Middle frontal gyrus (tissue), 1 donor: ENCODE data around the gene LUZP1.
"Not testable (repeated sequence)": the region's sequence is repeated elsewhere in the genome, so short reads cannot be mapped to it uniquely, and the experiment has no call there.

Experiments used
- DNase-seq: peaks from one replicate; pipeline ENCODE4 v3.0.0-alpha.2; 2015; ENCODE audit warnings: low spot score; ENCODE audit errors: extremely low spot score

The LUZP1 gene

DNA sequence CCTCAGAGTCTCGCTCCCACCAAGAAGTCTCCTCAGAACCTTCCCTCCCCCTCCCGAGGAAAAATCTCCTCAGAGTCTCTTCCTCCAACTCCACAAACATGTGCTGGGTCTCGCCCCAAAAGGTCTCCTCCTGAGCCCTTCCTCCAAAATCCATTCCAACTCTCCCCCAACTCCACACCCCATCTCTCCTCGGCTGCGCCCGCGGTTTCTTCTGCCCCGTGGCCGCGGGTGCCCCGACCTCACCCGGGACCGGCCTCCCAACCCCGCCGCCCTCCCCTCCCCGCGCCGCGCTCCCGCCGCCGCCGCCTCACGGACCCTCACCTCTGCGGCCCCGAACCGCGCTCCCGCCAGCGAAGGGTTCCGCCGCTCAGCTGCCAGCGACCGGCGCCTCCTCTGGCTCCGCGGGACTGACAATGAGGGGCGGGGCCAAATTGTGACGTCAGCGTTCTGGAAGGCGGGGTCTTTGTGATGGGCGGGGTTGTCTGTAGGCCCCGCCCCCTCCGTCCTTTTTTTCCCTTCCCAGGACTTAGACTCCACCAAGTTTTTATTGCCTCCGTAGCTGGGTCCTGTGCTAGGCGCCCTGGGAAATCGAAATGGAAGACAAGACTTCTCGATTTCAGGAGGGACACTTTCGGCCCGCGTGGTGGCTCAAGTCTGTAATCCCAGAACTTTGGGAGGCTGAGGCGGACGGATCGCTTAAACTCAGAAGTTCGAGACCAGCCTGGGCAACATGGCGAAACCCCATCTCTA lies at the start of gene LUZP1:
TSS of gene LUZP1 (minus strand) at position 412 of the 750 bp plus-strand sequence.
- DNase-seq: peak; percentile 77

DNA sequence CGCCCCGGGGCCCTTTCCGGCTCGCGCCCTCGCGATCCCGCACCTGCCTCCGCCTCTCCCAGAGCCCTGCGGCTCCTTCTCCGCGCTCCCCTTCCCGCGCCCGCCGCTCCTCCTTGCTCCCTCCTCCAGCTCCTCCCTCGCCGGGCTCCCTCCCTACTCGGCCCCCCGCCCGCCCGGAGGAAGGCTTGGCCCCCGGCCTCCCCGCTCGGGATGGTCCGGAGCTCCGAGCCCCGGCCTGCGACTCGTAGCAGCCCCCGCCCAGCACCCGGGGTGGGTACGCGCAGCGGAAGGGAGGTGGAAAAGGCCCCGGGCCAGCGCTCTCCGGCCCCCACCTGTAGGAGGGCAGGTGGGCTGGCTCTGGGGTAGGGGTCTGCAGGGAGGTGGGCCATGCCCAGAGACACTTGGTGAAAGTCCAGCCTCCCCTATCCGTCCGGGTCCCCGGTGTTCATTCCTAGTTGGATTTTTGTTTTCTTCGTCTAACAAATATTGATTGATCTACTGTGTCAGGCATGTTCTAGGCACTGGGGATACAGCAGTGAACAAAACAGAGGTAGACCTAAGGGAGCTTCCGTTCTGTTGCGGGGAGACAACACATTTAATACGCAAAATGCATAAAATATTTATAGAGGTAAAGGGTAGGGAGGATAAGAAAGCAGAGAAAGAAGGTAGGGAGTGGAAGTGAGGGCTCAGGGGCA lies 48.9 kb upstream of the LUZP1 start, which contains the start of gene HTR1D:
TSS of gene HTR1D (minus strand) at position 82 of the 695 bp plus-strand sequence. CDS start 23,283 bp downstream, outside the sequence.
- no peak for DNase-seq

DNA sequence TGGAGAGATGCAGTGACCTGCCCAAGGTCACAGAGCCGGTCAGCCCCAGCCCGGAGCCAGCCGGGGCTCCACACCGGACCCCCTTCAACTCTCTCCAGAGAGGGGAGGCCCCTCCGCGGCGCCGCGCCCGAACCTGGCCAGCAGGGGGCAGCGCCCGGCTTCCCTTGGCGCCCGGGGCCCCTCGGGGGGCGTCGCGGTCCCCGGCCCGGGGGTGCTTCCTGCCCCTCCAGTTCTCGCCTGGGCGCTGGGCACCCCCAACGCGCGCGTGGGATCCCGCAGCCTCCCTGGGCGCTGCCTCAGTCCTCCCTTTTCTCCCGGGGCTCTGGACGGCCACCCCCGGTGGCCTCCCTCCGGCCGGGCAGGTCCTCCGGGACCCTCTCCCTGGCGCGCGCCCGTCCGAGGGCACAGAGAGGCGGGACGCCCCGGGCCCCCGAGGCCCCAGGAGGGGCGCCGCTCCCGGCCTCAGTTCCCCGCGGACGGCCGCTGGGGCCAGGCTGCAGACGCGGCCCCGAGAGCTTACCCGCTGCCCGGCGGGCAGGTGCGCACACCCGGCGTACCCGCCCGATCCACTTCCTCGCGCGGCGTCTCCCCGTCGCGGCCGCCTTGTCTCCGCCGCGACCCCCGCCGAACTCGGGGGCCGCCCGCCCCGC lies 48.2 kb upstream of the LUZP1 start:
- DNase-seq: no peak

DNA sequence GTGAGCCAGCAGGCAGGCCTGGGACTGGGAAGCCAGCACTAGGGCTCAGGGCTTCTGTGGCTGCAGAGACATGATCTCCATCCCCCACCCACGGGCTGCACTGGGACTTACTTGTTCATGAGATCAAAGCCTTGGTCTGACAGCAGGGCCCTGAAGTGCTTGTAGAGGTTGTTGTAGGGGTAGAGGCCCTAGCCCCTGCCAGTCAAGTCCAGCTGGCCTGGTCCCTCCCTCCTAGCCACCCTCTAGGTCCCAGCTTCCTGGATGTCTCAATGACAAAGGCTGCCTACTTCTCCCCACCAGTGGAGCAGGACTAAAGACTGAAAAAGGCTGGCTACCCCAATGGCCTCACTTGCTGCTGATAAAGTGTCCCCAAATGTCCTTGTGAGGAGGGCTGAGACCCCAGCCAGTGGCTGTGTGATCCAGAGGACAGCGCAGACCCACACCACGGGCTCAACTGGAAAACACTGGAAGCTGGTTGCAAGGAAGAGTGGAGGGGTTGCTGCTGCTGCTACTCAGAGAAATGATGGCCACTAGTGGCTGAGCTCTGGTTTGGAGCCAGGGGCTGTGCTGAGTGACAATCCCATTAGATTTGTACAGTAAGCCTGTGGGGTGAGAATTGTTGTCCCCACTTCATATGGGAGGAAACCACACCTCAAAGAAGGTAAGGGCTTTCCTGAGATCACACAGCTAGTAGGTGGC lies 47.2 kb upstream of the LUZP1 start:
- no peak for DNase-seq

DNA sequence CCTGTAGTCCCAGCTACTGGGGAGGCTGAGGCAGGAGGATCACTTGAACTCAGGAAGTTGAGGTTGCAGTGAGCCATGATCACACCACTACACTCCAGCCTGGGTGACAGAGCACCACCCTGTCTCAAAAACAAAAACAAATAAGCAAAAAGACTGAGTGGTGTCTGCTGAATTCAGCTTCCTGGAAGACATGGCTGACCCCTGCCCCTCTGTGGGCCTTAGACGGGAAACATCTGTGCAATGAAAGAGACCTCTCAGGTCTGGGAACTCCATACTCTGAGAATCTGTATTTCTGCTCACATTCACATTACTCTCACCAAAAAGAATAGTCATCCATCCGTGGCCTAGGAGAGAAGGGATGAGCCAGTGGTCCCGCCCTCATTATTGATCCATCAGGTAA lies 46.6 kb upstream of the LUZP1 start:
- no peak for DNase-seq

DNA sequence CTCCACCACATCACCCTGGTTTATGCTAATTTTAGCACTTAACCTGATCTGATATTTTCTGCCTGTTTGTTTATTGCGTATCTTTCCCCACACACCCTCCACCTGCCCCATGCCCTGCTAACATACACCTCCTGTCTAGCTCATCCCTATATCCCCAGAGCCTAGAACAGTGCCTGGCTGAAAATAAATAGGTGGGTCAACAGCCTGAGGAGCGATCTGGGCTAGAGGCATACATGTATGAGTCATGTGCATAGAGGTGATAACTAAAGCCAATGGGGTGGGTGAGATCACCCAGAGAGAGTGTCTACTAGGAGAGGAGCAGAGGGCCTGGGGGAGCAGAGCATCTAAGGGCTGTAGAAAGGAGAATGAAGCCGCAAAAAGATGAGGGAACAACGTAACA lies 46.0 kb upstream of the LUZP1 start:
- DNase-seq: no peak

DNA sequence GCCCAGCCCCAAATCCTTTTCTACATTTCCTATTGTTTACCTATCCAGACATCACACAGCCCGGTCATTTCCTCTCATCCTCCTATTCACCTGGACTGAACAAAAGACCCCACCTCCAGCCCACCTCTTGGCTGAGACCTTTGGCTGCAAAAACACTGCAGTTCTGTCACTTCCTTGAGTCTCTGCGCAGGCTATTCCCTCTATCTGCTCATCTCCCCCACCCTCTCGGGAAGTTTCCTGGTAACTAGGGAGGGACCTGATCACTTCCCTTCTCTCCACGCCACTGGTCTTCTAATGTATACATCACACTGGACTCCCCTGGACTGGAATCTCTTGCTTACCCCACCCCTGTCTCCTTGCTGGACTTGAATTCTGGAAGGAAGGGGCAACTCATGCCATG lies 43.3 kb upstream of the LUZP1 start:
- DNase-seq: no peak

DNA sequence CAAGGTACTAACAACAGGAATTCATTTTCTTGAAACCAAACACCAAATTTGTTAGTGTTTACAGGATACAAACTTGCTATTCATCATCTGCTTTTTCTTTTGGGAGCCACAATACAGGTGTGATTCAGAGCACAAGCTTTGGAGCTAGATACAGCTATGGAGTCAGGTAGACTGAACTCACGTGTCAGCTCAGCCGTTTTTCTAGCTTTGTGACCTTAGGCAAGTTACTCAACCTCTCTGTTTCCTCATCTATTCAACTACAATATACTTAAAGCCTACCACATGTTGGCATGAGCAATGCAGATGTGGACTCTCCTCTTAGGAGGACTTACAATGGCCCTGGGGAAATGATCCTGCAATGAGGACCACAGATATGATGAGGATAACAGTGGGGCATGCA lies 42.3 kb upstream of the LUZP1 start:
- no peak for DNase-seq

DNA sequence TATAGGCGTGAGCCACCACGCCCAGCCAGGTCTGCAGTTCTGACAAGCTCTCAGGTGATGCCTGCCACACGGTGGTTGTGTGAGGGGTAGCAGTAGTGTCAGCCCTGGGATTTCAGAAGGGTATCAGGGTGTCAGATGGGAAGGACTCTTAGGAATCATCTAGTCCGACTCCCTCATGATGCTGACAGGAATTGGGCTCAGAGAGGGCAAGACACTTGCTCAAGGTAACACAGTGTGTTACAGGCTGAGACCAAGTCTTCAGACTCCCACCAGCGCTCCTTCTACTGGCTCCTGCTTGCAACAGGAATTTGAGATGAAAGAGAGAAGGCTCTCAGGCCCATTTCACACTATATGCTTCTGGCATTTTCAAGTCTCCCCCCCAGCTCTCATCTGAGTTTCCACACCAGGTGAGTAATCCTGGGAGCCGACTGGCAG lies 41.7 kb upstream of the LUZP1 start:
- no peak for DNase-seq

DNA sequence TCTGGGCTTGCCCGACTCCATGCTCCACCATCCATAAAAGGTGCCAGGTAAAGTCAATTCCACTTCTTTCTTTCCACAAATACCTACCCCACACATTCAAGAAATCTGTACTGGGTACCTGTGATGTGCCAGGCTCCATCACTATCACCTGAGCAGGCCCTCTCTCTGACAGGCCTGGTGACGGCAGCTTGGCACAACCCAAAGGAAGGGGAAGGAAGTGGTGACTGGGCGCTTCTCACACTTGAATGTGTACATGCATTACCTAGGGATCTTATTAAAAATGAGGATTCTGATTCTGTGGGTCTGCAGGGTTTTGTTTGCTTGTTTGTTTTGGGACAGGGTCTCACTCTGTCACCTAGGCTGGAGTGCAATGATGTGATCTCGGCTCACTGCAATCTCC lies 41.1 kb upstream of the LUZP1 start:
- no peak for DNase-seq

DNA sequence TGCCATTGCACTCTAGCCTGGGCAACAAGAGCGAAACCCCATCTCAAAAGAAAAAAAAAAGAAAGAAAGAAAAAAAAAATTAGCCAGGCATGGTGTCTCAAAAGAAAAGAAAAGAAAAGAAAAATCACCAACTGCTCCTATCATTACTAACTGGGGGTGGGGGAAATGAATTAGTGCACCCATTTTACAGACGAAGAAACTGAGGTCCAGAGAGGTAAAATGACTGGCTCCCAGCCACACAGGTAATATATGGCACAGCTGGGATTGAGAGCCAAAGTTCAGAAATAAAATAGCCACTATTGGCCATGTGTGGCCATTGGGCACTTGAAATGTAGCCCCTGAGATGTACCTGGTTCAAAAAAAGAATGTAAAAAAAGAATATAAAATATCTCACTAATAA lies 39.9 kb upstream of the LUZP1 start:
- no peak for DNase-seq

DNA sequence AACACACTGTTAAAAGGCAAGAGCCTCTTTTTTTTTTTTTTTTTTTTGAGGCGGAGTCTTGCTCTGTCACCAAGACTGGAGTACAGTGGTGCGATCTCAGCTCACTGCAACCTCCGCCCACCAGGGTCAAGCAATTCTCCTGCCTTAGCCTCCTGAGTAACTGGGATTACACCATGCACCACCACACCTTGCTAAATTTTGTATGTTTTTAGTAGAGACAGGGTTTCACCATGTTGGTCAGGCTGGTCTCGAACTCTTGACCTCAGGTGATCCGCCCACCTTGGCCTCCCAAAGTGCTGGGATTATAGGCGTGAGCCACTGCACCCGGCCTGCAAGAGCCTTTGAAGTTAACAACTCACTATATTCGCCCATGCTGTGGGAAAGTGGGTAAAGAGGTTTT lies 39.1 kb upstream of the LUZP1 start:
- DNase-seq: not testable (repeated sequence)

DNA sequence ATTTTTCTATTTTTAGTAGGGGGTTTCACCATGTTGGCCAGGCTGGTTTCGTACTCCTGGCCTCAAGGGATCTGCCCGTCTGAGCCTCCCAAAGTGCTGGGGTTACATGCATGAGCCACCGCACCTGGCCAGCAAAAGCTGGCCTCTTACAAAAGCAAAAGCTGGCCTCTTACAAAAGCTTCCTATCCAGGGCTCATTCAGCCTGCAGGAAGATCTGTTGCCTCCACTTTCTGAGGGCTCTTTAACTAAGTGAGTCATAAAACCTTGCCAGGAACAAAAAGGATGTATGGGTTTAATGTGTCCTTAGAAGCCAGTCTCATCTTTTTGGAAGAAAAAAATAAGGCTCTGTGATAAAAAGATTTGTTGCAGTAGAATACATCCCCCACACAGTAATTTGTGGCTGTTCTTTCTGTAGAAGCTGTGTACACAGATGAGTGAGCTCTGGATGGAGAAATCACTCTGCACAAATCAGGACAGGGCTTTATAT lies 33.6 kb upstream of the LUZP1 start:
- peak; percentile 20 for DNase-seq

DNA sequence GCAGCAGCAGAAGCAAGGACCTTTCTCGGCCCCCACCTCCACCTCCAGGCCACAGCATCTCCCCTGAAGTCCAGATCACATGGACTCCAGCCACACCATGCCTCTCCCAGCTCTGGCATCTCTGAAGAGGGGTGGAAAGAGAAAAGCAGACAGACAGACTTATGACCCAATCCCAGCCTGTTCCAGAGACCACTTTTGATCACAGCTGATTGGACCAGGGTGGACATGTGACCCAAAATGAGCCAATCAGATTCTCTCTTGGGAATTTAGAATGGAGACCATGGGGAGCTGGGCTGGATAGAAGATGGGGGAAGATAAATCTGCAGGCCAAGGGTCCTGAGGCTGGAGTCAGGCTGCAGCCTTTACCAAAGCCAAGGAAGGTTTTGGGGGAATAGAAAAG lies 32.2 kb upstream of the LUZP1 start:
- no peak for DNase-seq

DNA sequence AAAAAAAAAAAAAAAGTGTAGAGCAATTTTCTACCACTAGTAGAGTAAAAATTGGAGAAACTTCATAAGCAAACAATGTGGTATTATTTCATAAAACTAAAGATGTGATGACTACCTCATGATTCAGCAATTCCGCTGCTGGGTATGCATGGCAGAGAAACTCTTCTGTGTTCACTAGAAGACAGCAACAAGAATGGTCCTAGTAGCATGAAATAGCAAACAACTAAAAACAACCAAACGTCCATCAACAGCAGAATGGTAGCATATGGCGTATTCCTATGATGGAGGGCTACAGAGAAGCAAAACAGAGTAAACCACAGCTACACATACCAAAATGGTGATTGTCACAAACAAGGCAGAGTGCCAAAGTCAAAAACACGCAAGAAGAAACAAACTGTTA lies 29.7 kb upstream of the LUZP1 start:
- no peak for DNase-seq

DNA sequence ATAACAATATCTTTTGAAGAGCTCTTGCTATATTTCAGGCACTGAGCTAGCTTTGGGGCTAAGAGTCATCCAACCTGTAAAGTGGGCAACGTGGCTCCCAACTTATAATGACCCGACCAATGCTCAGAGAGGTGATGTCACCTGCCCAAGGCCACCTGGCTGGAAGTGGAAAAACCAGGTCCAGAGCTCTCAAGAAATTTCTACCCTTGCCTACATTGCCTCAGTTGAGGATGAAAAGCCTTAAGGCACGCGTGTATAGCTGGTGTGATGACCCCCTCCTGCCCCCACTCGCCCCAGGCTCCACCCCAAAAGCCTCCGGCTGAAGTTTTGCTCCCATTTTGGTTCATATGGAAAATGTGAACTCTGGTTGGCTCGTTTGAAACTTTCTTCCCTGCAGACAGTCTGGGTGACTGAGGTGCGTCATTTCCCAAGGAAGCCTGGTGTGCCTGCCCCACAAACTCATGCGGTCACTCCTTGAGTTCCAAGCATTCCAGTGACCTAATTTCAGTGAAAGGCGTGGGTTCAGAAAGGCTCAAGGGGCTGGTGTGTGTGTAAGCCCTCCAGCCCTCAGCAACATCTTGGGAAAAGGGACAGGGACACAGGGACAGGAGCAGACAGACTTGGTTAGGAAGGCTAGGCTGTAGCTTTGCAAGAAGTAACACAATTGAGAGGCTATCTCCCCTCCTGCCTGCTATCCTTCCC lies 28.1 kb upstream of the LUZP1 start:
- no peak for DNase-seq

DNA sequence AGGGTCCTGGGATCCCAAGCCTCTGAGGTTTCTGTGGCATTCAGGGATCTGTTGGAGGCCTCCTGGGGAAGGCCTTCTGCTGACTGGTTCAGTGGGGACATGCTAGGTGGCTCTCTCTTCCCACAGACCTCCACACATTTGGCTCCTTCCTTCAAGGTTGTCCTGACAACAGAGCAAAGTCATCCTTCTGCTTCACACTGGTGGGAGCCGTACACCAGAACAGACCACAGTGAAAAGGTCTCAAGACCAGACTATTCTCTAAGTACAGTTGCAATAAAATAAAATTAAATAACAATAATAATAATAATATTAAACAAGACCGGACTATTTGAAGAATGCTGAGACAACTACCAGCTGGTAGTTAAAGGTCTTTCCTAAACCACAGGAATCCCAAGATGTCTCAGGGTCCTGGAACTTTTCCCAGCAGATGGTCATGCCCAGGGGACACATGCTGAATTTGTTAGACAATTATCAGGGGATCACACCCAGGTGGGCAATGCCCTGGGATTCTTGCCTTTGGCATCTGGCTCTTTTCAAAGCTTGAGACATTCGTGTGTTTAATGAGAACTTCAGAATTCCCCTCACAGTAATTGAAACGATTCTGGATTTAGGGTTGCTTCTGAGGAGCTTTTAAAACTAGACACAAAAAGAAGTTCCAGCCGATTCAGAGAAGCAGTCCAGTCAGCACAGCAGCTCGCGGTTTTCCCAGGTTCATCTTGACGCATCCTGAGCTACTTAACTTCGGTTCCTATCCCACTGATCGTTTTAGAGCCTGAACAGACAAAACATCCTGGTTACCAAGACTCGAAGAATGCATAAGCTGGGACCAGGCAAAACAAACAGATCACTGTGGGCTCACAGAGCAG lies 25.7 kb upstream of the LUZP1 start:
- no peak for DNase-seq

DNA sequence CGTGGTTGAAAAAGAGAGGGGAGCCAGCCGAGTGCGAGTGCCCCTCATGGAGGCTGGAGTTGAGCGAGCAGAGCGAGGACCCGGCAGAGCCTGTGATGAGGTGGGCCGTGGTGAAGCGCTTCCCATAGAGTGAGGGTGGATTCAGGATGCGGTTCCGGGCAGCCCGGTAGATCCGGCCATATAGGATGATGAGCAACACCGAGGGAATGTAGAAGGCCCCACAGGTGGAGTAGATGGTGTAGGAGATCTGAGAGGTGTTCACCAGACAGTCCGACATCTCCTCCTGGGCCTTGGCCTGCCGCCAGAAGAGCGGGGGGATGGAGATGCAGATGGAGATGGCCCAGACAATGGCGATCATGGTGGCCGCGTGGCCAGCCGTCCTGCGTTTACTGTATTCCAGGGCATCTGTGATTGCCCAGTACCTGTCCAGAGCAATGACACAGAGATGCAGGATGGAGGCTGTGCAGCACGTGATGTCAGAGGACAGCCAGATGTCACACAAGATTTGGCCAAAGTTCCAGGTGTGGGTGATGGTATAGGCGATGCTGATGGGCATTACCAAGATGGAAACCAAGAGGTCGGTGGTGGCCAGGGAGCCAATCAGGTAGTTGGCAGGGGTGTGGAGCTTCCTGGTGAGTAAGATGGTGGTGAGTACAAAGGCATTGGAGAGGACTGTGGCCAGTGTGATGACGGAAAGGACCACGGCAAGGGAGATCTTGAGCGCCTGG lies 24.9 kb upstream of the LUZP1 start:
- no peak for DNase-seq

DNA sequence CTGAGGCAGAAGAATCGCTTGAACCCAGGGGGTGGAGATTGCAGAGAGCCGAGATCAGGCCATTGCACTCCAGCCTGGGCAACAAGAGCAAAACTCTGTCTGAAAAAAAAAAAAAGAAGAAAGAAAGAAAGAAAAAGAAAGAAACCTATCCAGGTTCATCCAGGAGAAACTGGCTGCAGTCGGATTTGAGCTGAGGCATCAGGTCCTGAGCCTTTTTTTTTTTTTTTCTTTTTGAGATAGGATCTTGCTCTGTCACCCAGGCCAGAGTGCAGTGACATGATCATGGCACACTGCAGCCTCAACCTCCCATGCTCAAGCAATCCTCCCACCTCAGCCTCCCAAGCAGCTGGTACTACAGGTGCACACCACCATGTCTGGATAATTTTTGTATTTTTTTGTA lies 22.5 kb upstream of the LUZP1 start:
- no peak for DNase-seq
